HCT116 (cell line): ENCODE measurements around the gene MRPS27. TPM values are rescaled to one million over a fixed set of nuclear protein-coding genes. Genes with fewer than 3 reads are reported as not detected.

Experiments used
- ATAC-seq: fragments of 200-7000 bp; cut with Tn5 transposase; 2 replicates; pipeline ENCODE4 v1.9.1; 2020; ENCODE audit warnings: mild to moderate bottlenecking, moderate library complexity
- BruUV-seq: library from RNA; stranded (reverse); fragments of 400-500 nt; replicated peaks from 2 replicates; lab custom pipeline; 2021; lab: Mats Ljungman, UMichigan
- CTCF ChIA-PET: fragments of 300-600 bp; sonication (Branson Sonifier 250); formaldehyde crosslinking; loops from one replicate; lab custom pipeline; 2021; ENCODE audit warnings: antibody characterized with exemption; lab: Charles Lee
- POLR2A ChIA-PET: fragments of 300-600, 350-600 bp; sonication (Branson Sonifier 250); formaldehyde crosslinking; loops from one replicate; lab custom pipeline; 2021; ENCODE audit warnings: antibody characterized with exemption; lab: Charles Lee
- RAD21 ChIA-PET, 2 experiments: fragments of 300-600 bp; sonication (Branson Sonifier 250); formaldehyde crosslinking; loops; one replicate each; lab custom pipeline; 2023; ENCODE audit warnings: low total read pairs in 2 of 2; ENCODE audit not compliant: uncharacterized antibody in 2 of 2, unreplicated experiment in 2 of 2, low non-redundant PET in 1 of 2; lab: Charles Lee
- DNase-seq: peaks from one replicate; pipeline ENCODE4 v3.0.0-alpha.2; 2010; ENCODE audit warnings: low read depth, low spot score
- H2AFZ ChIP-seq: fragments of 200-600 bp; shearing (Covaris generic), sonication (generic); 2 replicates; pipeline ENCODE4 v1.6.1; 2017; ENCODE audit warnings: low read depth, mixed run types, mixed read lengths, antibody characterized with exemption, low read length; ENCODE audit not compliant: poor library complexity, severe bottlenecking
- H3K27ac ChIP-seq: 2 replicates; pipeline ENCODE4 v1.5.1; 2012; ENCODE audit warnings: low read depth, low read length
- H3K27me3 ChIP-seq: fragments of 200-600 bp; sonication (generic); 2 replicates; pipeline ENCODE4 v1.6.1; 2016; ENCODE audit warnings: mixed run types, low read length, mixed read lengths; ENCODE audit not compliant: insufficient read depth
- H3K36me3 ChIP-seq, 2 experiments: fragments of 200-500 bp in 1 of 2; fragments of 200-600 bp in 1 of 2; sonication (Bioruptor generic) in 1 of 2; sonication (generic) in 1 of 2; 2 replicates each; pipeline versions ENCODE4 v1.5.1 to v1.6.1; 2014 to 2016; ENCODE audit warnings: low read length in 2 of 2, inconsistent platforms in 1 of 2, mixed read lengths in 1 of 2, mixed run types in 1 of 2; ENCODE audit not compliant: insufficient read depth in 2 of 2, control insufficient read depth in 1 of 2
- H3K4me1 ChIP-seq, 2 experiments: fragments of 200-600 bp in 1 of 2; sonication (generic) in 1 of 2; 2 replicates each; pipeline versions ENCODE4 v1.5.1 to v1.6.1; 2012 to 2017; ENCODE audit warnings: low read length in 2 of 2, inconsistent platforms in 1 of 2, mild to moderate bottlenecking in 1 of 2, mixed read lengths in 1 of 2, mixed run types in 1 of 2, moderate library complexity in 1 of 2; ENCODE audit not compliant: insufficient read depth in 2 of 2, control insufficient read depth in 1 of 2
- H3K4me2 ChIP-seq: fragments of 200-600 bp; sonication (generic); 2 replicates; pipeline ENCODE4 v1.6.1; 2017; ENCODE audit warnings: mixed run types, low read length, mixed read lengths
- H3K4me3 ChIP-seq, 2 experiments: fragments of 200-600 bp in 1 of 2; sonication (generic) in 1 of 2; replicated peaks in 1 of 2; 2 replicates each; pipeline ENCODE4 v1.5.1; 2011 to 2016; ENCODE audit warnings: low read length in 2 of 2, control low read depth in 1 of 2, low read depth in 1 of 2, mild to moderate bottlenecking in 1 of 2, mixed read lengths in 1 of 2, mixed run types in 1 of 2
- H3K79me2 ChIP-seq: fragments of 200-600 bp; sonication (generic); 2 replicates; pipeline ENCODE4 v1.6.1; 2017; ENCODE audit warnings: mild to moderate bottlenecking, mixed run types, low read length, moderate library complexity, mixed read lengths; ENCODE audit not compliant: insufficient read depth
- H3K9ac ChIP-seq: fragments of 200-600 bp; sonication (generic); 2 replicates; pipeline ENCODE4 v1.6.1; 2016; ENCODE audit warnings: low read length, mixed read lengths
- H3K9me2 ChIP-seq: fragments of 200-600 bp; sonication (generic), shearing (Covaris generic); 2 replicates; pipeline ENCODE4 v1.6.1; 2017; ENCODE audit warnings: mixed run types, mild to moderate bottlenecking, moderate library complexity; ENCODE audit not compliant: insufficient read depth
- H3K9me3 ChIP-seq, 2 experiments: fragments of 200-500 bp in 1 of 2; fragments of 200-600 bp in 1 of 2; sonication (Bioruptor generic) in 1 of 2; sonication (generic) in 1 of 2; 2 replicates each; pipeline ENCODE4 v1.6.1; 2014 to 2017; ENCODE audit warnings: low read length in 2 of 2, mixed read lengths in 2 of 2, inconsistent platforms in 1 of 2, low read depth in 1 of 2, mild to moderate bottlenecking in 1 of 2, mixed run types in 1 of 2, moderate library complexity in 1 of 2; ENCODE audit not compliant: control insufficient read depth in 1 of 2, insufficient read depth in 1 of 2
- H4K20me1 ChIP-seq: fragments of 200-600 bp; sonication (generic), shearing (Covaris generic); 2 replicates; pipeline ENCODE4 v1.6.1; 2017; ENCODE audit warnings: mixed run types, mild to moderate bottlenecking, moderate library complexity; ENCODE audit not compliant: insufficient read depth
- ATF3 ChIP-seq: IDR thresholded peaks from 2 replicates; pipeline ENCODE4 v1.6.1; 2012
- CEBPB ChIP-seq: IDR thresholded peaks from 2 replicates; pipeline ENCODE4 v1.6.1; 2012; ENCODE audit warnings: low read depth
- EZH2phosphoT487 ChIP-seq: fragments of 200-600 bp; IDR thresholded peaks from 2 replicates; pipeline ENCODE4 v1.6.1; 2018; ENCODE audit warnings: antibody characterized with exemption, borderline replicate concordance
- MAX ChIP-seq: IDR thresholded peaks from 2 replicates; pipeline ENCODE4 v1.6.1; 2012
- POLR2AphosphoS5 ChIP-seq: IDR thresholded peaks from 2 replicates; pipeline ENCODE4 v1.6.1; 2011; ENCODE audit warnings: mild to moderate bottlenecking, low read depth, low read length, moderate library complexity
- RAD21 ChIP-seq: IDR thresholded peaks from 2 replicates; pipeline ENCODE4 v1.6.1; 2012; ENCODE audit warnings: low read depth, mild to moderate bottlenecking
- REST ChIP-seq: IDR thresholded peaks from 2 replicates; pipeline ENCODE4 v1.6.1; 2012; ENCODE audit warnings: low read depth
- YY1 ChIP-seq: IDR thresholded peaks from 2 replicates; pipeline ENCODE4 v1.6.1; 2011; ENCODE audit warnings: low read length, low read depth, moderate library complexity, mild to moderate bottlenecking; ENCODE audit not compliant: insufficient replicate concordance; ENCODE audit errors: extremely low read depth
- ZNF274 ChIP-seq: fragments of 200-500 bp; sonication (Bioruptor generic); IDR thresholded peaks from 2 replicates; pipeline ENCODE4 v1.6.1; 2014; ENCODE audit warnings: mild to moderate bottlenecking, low read depth, low read length, inconsistent platforms
- intact Hi-C: fragments of 100-400 bp; cut with micrococcal nuclease; formaldehyde crosslinking; loops from 2 replicates; pipeline ENCODE4 v1.10.0; 2022
- total RNA-seq: library from RNA; stranded (reverse); gene quantifications from one replicate; pipeline ENCODE4 v1.2.1, GENCODE V29; 2021; ENCODE audit not compliant: unreplicated experiment

MRPS27 gene
- total RNA-seq, 1 experiment from 2014 or later, result 113 TPM

GRCh38 chr5:72209147-72210115, 110.6 kb downstream of the MRPS27 start:
- no TSS peak for BruUV-seq
- intact Hi-C loops, result no loop called here
- no peaks in the 10 kb centered on the region for H3K9me2 ChIP-seq
- DNase-seq (no peak), ATAC-seq (no peak)
- RAD21 ChIA-PET, result no interaction called here
- H4K20me1 ChIP-seq, result no peaks in the 10 kb centered on the region
- H3K27ac ChIP-seq, result no peak overlapping the region
- H3K4me1 ChIP-seq, result peaks cover 10 to 29% of the 10 kb centered on the region in 2 experiments
- H3K79me2 ChIP-seq, result no peaks in the 10 kb centered on the region
- H3K27me3 ChIP-seq, result no peaks in the 10 kb centered on the region
- H3K36me3 ChIP-seq, result no peaks in the 10 kb centered on the region
- H3K4me3 ChIP-seq, result no peak overlapping the region
- no peak overlapping the region for H3K9ac ChIP-seq
- TF ChIP-seq POLR2AphosphoS5, result no peak
- TF ChIP-seq ATF3, result no peak
- no peak for TF ChIP-seq YY1
- TF ChIP-seq MAX, result no peak
- no peak for TF ChIP-seq ZNF274
- TF ChIP-seq EZH2phosphoT487, result no peak
- TF ChIP-seq CEBPB, result no peak
- TF ChIP-seq RAD21, result no peak
- TF ChIP-seq REST, result no peak
- no peaks in the 10 kb centered on the region for H3K9me3 ChIP-seq
- POLR2A ChIA-PET, result no interaction called here
- H2AFZ ChIP-seq, result no peak overlapping the region
- no peak overlapping the region for H3K4me2 ChIP-seq
- CTCF ChIA-PET, result no interaction called here
